Neural progenitor cell (in vitro differentiated cells): Measurements from ENCODE around the gene F13A1. TPM values are rescaled to one million over a fixed set of nuclear protein-coding genes. Genes with fewer than 3 reads are reported as not detected.

Experiments
- DNase-seq: peaks from one replicate; pipeline ENCODE4 v3.0.0-alpha.2; 2016; ENCODE audit warnings: low spot score
- H2AFZ ChIP-seq: fragments of 200-600 bp; sonication (generic); replicated peaks from 2 replicates; pipeline ENCODE4 v1.6.1; 2016; ENCODE audit warnings: antibody characterized with exemption
- H3F3A ChIP-seq: fragments of 200-600 bp; sonication (generic); 2 replicates; pipeline ENCODE4 v1.6.1; 2016; ENCODE audit warnings: antibody characterized with exemption, low read depth
- H3K27ac ChIP-seq: fragments of 200-600 bp; sonication (generic); 2 replicates; pipeline ENCODE4 v1.5.1; 2016; ENCODE audit warnings: mild to moderate bottlenecking
- H3K27me3 ChIP-seq: fragments of 200-600 bp; sonication (generic); 2 replicates; pipeline ENCODE4 v1.6.1; 2016; ENCODE audit warnings: mild to moderate bottlenecking, moderate library complexity
- H3K36me3 ChIP-seq: fragments of 200-600 bp; sonication (generic); 2 replicates; pipeline ENCODE4 v1.5.1; 2016
- H3K4me1 ChIP-seq: fragments of 200-600 bp; sonication (generic); 2 replicates; pipeline ENCODE4 v1.6.1; 2016; ENCODE audit warnings: mixed run types
- H3K4me2 ChIP-seq: fragments of 200-600 bp; sonication (generic); 2 replicates; pipeline ENCODE4 v1.6.1; 2016
- H3K4me3 ChIP-seq: fragments of 200-600 bp; sonication (generic); 2 replicates; pipeline ENCODE4 v1.5.1; 2016
- H3K79me2 ChIP-seq: fragments of 200-600 bp; sonication (generic); 2 replicates; pipeline ENCODE4 v1.6.1; 2016; ENCODE audit warnings: low read depth
- H3K9ac ChIP-seq: fragments of 200-600 bp; sonication (generic); 2 replicates; pipeline ENCODE4 v1.6.1; 2016
- H3K9me3 ChIP-seq: fragments of 200-600 bp; sonication (generic); 2 replicates; pipeline ENCODE4 v1.5.1; 2016; ENCODE audit warnings: low read depth
- H4K20me1 ChIP-seq: fragments of 200-600 bp; sonication (generic); 2 replicates; pipeline ENCODE4 v1.6.1; 2016; ENCODE audit warnings: low read depth
- H3K27ac Mint-ChIP-seq: 3 replicates; pipeline ENCODE4 v1.8.0; 2021; ENCODE audit warnings: mixed read lengths
- H3K27me3 Mint-ChIP-seq: 2 replicates; pipeline ENCODE4 v1.8.0; 2022; ENCODE audit warnings: low read depth, mild to moderate bottlenecking, inconsistent platforms, moderate library complexity, mixed read lengths; ENCODE audit not compliant: insufficient read depth
- H3K36me3 Mint-ChIP-seq: 3 replicates; pipeline ENCODE4 v1.8.0; 2021; ENCODE audit warnings: mixed read lengths
- H3K4me1 Mint-ChIP-seq: 3 replicates; pipeline ENCODE4 v1.8.0; 2021; ENCODE audit warnings: mixed read lengths
- H3K4me3 Mint-ChIP-seq: 3 replicates; pipeline ENCODE4 v1.8.0; 2021; ENCODE audit warnings: mild to moderate bottlenecking, moderate library complexity, mixed read lengths
- H3K9me3 Mint-ChIP-seq: 3 replicates; pipeline ENCODE4 v1.8.0; 2020; ENCODE audit warnings: mixed read lengths
- CTCF ChIP-seq: fragments of 200-600 bp; sonication (generic); IDR thresholded peaks from 2 replicates; pipeline ENCODE4 v1.5.1; 2017; ENCODE audit warnings: antibody characterized with exemption, mild to moderate bottlenecking
- EZH2 ChIP-seq: fragments of 200-600 bp; sonication (generic); IDR thresholded peaks from 2 replicates; pipeline ENCODE4 v1.6.1; 2017; ENCODE audit warnings: antibody characterized with exemption, mild to moderate bottlenecking, moderate library complexity
- EZH2phosphoT487 ChIP-seq: fragments of 200-600 bp; sonication (generic); IDR thresholded peaks from 2 replicates; pipeline ENCODE4 v1.6.1; 2017; ENCODE audit warnings: antibody characterized with exemption
- total RNA-seq: library from RNA; depleted of rRNA; stranded (reverse); fragments of >200 nt; gene quantifications from 2 replicates; pipeline ENCODE4 v1.2.3, GENCODE V29; 2015; ENCODE audit warnings: low replicate concordance

Gene F13A1
- total RNA-seq, 1 donor from 2014 or later: 3.6 TPM

GRCh38 chr6:6328451-6328850 lies 8.0 kb upstream of the F13A1 start:
- no peak for DNase-seq
- H3K27ac Mint-ChIP-seq: no peak overlapping the region
- Histone ChIP-seq H3K9me3 (no peaks in the 10 kb centered on the region), H3K4me3 (no peak overlapping the region), H3K79me2 (no peaks in the 10 kb centered on the region), H3K27me3 (peaks cover 4% of the 10 kb centered on the region), H3F3A (no peaks in the 10 kb centered on the region), H4K20me1 (no peaks in the 10 kb centered on the region), H3K9ac (no peak overlapping the region), H2AFZ (no peak overlapping the region), H3K36me3 (no peaks in the 10 kb centered on the region), H3K4me1 (no peaks in the 10 kb centered on the region), H3K4me2 (no peak overlapping the region), H3K27ac (no peak overlapping the region)
- TF ChIP-seq CTCF: no peak
- no peak for TF ChIP-seq EZH2phosphoT487
- no peak for TF ChIP-seq EZH2
- H3K4me3 Mint-ChIP-seq: no peak overlapping the region
- H3K9me3 Mint-ChIP-seq: peaks cover 2% of the 10 kb centered on the region
- H3K4me1 Mint-ChIP-seq: peaks cover 13% of the 10 kb centered on the region
- H3K27me3 Mint-ChIP-seq: peaks cover 5% of the 10 kb centered on the region
- no peaks in the 10 kb centered on the region for H3K36me3 Mint-ChIP-seq

- Histone ChIP-seq H3F3A (peaks cover 8% of the 10 kb centered on the region), H3K27me3 (peaks cover 41% of the 10 kb centered on the region), H3K4me2 (no peak overlapping the region), H3K36me3 (no peaks in the 10 kb centered on the region), H3K4me3 (no peak overlapping the region), H3K9me3 (no peaks in the 10 kb centered on the region), H3K79me2 (no peaks in the 10 kb centered on the region), H3K27ac (no peak overlapping the region), H3K4me1 (peaks cover 26% of the 10 kb centered on the region), H2AFZ (no peak overlapping the region), H3K9ac (no peak overlapping the region), H4K20me1 (peaks cover 3% of the 10 kb centered on the region)
- H3K4me1 Mint-ChIP-seq: peaks cover 33% of the 10 kb centered on the region
- H3K36me3 Mint-ChIP-seq: peaks cover 3% of the 10 kb centered on the region
- H3K9me3 Mint-ChIP-seq: peaks cover 6% of the 10 kb centered on the region
- no peak for TF ChIP-seq EZH2
- TF ChIP-seq CTCF: no peak
- TF ChIP-seq EZH2phosphoT487: no peak
- no peak overlapping the region for H3K4me3 Mint-ChIP-seq
- H3K27me3 Mint-ChIP-seq: peaks cover 25% of the 10 kb centered on the region
- H3K27ac Mint-ChIP-seq: no peak overlapping the region
- DNase-seq: no peak
Measured at GRCh38 chr6:6323352-6323751, 2.9 kb upstream of the F13A1 start.

- no peak overlapping the region for H3K9ac ChIP-seq
- H3K36me3 ChIP-seq: no peaks in the 10 kb centered on the region
- H3K27me3 Mint-ChIP-seq: peaks cover 26% of the 10 kb centered on the region
- peak overlapping the region; percentile 35 for H3K4me3 Mint-ChIP-seq
- no peak overlapping the region for H3K27ac Mint-ChIP-seq
- DNase-seq: peak; percentile 29
- peaks cover 61% of the 10 kb centered on the region for H3K27me3 ChIP-seq
- H3K4me3 ChIP-seq: peak overlapping the region; percentile 49
- no peaks in the 10 kb centered on the region for H3K79me2 ChIP-seq
- peak overlapping the region; percentile 84 for H3K4me2 ChIP-seq
- H3K4me1 ChIP-seq: peaks cover 37% of the 10 kb centered on the region
- H3F3A ChIP-seq: peaks cover 20% of the 10 kb centered on the region
- no peaks in the 10 kb centered on the region for H3K9me3 ChIP-seq
- no peak overlapping the region for H3K27ac ChIP-seq
- no peak for TF ChIP-seq CTCF
- no peak for TF ChIP-seq EZH2phosphoT487
- no peak for TF ChIP-seq EZH2
- peaks cover 6% of the 10 kb centered on the region for H4K20me1 ChIP-seq
- peak overlapping the region; percentile 96 for H2AFZ ChIP-seq
- H3K9me3 Mint-ChIP-seq: peaks cover 6% of the 10 kb centered on the region
- peaks cover 49% of the 10 kb centered on the region for H3K4me1 Mint-ChIP-seq
- peaks cover 3% of the 10 kb centered on the region for H3K36me3 Mint-ChIP-seq
Measured at GRCh38 chr6:6320901-6321300, 439 bp upstream of the F13A1 start.
